Aorta (tissue), 5 donors: ENCODE results near the gene DNAH8. TPM values are rescaled to one million over a fixed set of nuclear protein-coding genes. Genes with fewer than 3 reads are reported as not detected.

Source experiments
- ATAC-seq: fragments of 200-7000 bp; cut with Tn5 transposase; one replicate; pipeline ENCODE4 v1.9.1; 2022; ENCODE audit warnings: moderate library complexity; ENCODE audit not compliant: low FRiP score
- DNase-seq, 2 donors: peaks; one replicate each; pipeline ENCODE4 v3.0.0-alpha.2; 2020
- H3K27ac ChIP-seq, 2 donors: one replicate each; pipeline ENCODE4 v1.5.1; 2013; ENCODE audit warnings: low read length in 2 of 2, mild to moderate bottlenecking in 2 of 2, moderate library complexity in 2 of 2, control low read depth in 1 of 2, inconsistent platforms in 1 of 2, low read depth in 1 of 2
- H3K27me3 ChIP-seq, 2 donors: one replicate each; pipeline ENCODE4 v1.6.1; 2013; ENCODE audit warnings: control low read depth in 1 of 2, low read length in 1 of 2, mild to moderate bottlenecking in 1 of 2, moderate library complexity in 1 of 2; ENCODE audit not compliant: insufficient read depth in 2 of 2, control insufficient read depth in 1 of 2
- H3K36me3 ChIP-seq, 2 donors: one replicate each; pipeline ENCODE4 v1.6.1; 2013; ENCODE audit warnings: control low read depth in 1 of 2, low read length in 1 of 2, mild to moderate bottlenecking in 1 of 2; ENCODE audit not compliant: insufficient read depth in 2 of 2, control insufficient read depth in 1 of 2
- H3K4me1 ChIP-seq, 2 donors: one replicate each; pipeline ENCODE4 v1.6.1; 2013; ENCODE audit warnings: low read length in 2 of 2, control low read depth in 1 of 2, mild to moderate bottlenecking in 1 of 2, moderate library complexity in 1 of 2; ENCODE audit not compliant: insufficient read depth in 2 of 2, control insufficient read depth in 1 of 2
- H3K4me3 ChIP-seq, 2 donors: one replicate each; pipeline ENCODE4 v1.5.1; 2013; ENCODE audit warnings: low read length in 2 of 2, control low read depth in 1 of 2, mild to moderate bottlenecking in 1 of 2
- H3K9me3 ChIP-seq: one replicate; pipeline ENCODE4 v1.6.1; 2013; ENCODE audit warnings: mild to moderate bottlenecking, low read length; ENCODE audit not compliant: control insufficient read depth
- WGBS, 2 donors: extraction: QIAGEN DNeasy Blood & Tissue Kit; methylation state at CpG; one replicate each; pipeline ENCODE4 v1.1.7; 2013; 5-methylcytosine and 5-hydroxymethylcytosine counted together
- intact Hi-C, 2 donors: fragments of 100-400 bp; cut with DNase I; formaldehyde crosslinking; loops; one replicate each; pipeline versions ENCODE4 v1.14.2 to v1.15.0; 2022
- polyA plus RNA-seq, 2 donors: library from polyadenylated mRNA; stranded (reverse); fragments of 200-250 nt; gene quantifications; one replicate each; pipeline ENCODE4 v1.2.3, GENCODE V29; 2013
- total RNA-seq, 2 donors: library from RNA; stranded (reverse); fragmentation: NEBNext Ultra II Directional; extraction: Animal tissue kit (Norgen Biotek cat#: 25700); gene quantifications; one replicate each; pipeline ENCODE4 v1.2.1, GENCODE V29; 2021
- donor health status: healthy with polysubstance abuse.
- donor health status: Bipolar disorder and iron deficiency.
- donor health status: DM: no; HTN: no; CAD: no.
- donor health status: DM: no; HTN: no; CAD: no.
- donor health status: DM: yes; HTN: yes; CAD: no.

DNAH8 gene
- total and polyA plus RNA-seq, 4 donors = under 0.01 to 0.03 (median 0.03) TPM; not detected in 1

GRCh38 chr6:38818691-38819090, 103.6 kb downstream of the DNAH8 start:
- Histone ChIP-seq H3K27me3 (no peaks in the 10 kb centered on the region), H3K4me3 (no peak overlapping the region), H3K4me1 (no peaks in the 10 kb centered on the region), H3K27ac (no peak overlapping the region), H3K36me3 (no peaks in the 10 kb centered on the region), H3K9me3 (no peaks in the 10 kb centered on the region)
- intact Hi-C loops = no loop called here
- 64 to 66% methylated on average over 3 of the region's 3 CpGs for WGBS, 2 donors
- DNase-seq = no peak
- ATAC-seq = no peak

GRCh38 chr6:38822963-38823362, 107.9 kb downstream of the DNAH8 start:
- intact Hi-C loops = no loop called here
- no peak overlapping the region for H3K27ac ChIP-seq
- no peaks in the 10 kb centered on the region for H3K36me3 ChIP-seq
- H3K4me3 ChIP-seq = no peak overlapping the region
- ATAC-seq = no peak
- H3K4me1 ChIP-seq = no peaks in the 10 kb centered on the region
- H3K9me3 ChIP-seq = no peaks in the 10 kb centered on the region
- 81 to 87% methylated on average over 6 of the region's 6 CpGs for WGBS, 2 donors
- no peaks in the 10 kb centered on the region for H3K27me3 ChIP-seq
- DNase-seq = no peak

GRCh38 chr6:38824243-38824894, 109.3 kb downstream of the DNAH8 start:
- no peaks in the 10 kb centered on the region for H3K9me3 ChIP-seq
- no peak overlapping the region for H3K27ac ChIP-seq
- H3K27me3 ChIP-seq = no peaks in the 10 kb centered on the region
- H3K36me3 ChIP-seq = no peaks in the 10 kb centered on the region
- intact Hi-C loops = no loop called here
- WGBS, 2 donors = 84 to 89% methylated on average over 5 of the region's 5 CpGs
- H3K4me3 ChIP-seq = no peak overlapping the region
- no peak for DNase-seq
- no peaks in the 10 kb centered on the region for H3K4me1 ChIP-seq
- ATAC-seq = no peak

GRCh38 chr6:38827024-38827423, 111.9 kb downstream of the DNAH8 start:
- DNase-seq (no peak), ATAC-seq (no peak)
- peaks cover 2% of the 10 kb centered on the region for H3K9me3 ChIP-seq
- H3K36me3 ChIP-seq = no peaks in the 10 kb centered on the region
- no peaks in the 10 kb centered on the region for H3K4me1 ChIP-seq
- intact Hi-C loops = no loop called here
- 35 to 74% methylated on average over 2 of the region's 2 CpGs for WGBS, 2 donors
- H3K4me3 ChIP-seq = no peak overlapping the region
- no peaks in the 10 kb centered on the region for H3K27me3 ChIP-seq
- no peak overlapping the region for H3K27ac ChIP-seq

GRCh38 chr6:38831865-38832264, 116.8 kb downstream of the DNAH8 start:
- no peaks in the 10 kb centered on the region for H3K27me3 ChIP-seq
- no peak for DNase-seq
- no peak for ATAC-seq

GRCh38 chr6:38833320-38833719, 118.2 kb downstream of the DNAH8 start:
- H3K27ac ChIP-seq = no peak overlapping the region
- H3K27me3 ChIP-seq = no peaks in the 10 kb centered on the region
- H3K4me1 ChIP-seq = no peaks in the 10 kb centered on the region
- intact Hi-C loops = no loop called here
- WGBS, 2 donors = 90 to 93% methylated on average over 1 of the region's 1 CpG
- H3K36me3 ChIP-seq = no peaks in the 10 kb centered on the region
- peaks cover 2% of the 10 kb centered on the region for H3K9me3 ChIP-seq
- no peak for DNase-seq
- no peak for ATAC-seq
- no peak overlapping the region for H3K4me3 ChIP-seq

More at GRCh38 chr6:38831865-38832264, 116.8 kb downstream of the DNAH8 start:
- intact Hi-C loops = no loop called here
- Histone ChIP-seq H3K36me3 (no peaks in the 10 kb centered on the region), H3K27ac (no peak overlapping the region), H3K4me3 (no peak overlapping the region), H3K9me3 (peaks cover 2% of the 10 kb centered on the region), H3K4me1 (no peaks in the 10 kb centered on the region)

GRCh38 chr6:38836585-38836984, 121.5 kb downstream of the DNAH8 start:
- no peak overlapping the region for H3K27ac ChIP-seq
- no peak overlapping the region for H3K4me3 ChIP-seq
- H3K4me1 ChIP-seq = no peaks in the 10 kb centered on the region
- H3K9me3 ChIP-seq = no peaks in the 10 kb centered on the region
- WGBS, 2 donors = 49 to 52% methylated on average over 1 of the region's 1 CpG
- no peak for DNase-seq
- no peak for ATAC-seq
- intact Hi-C loops = no loop called here
- no peaks in the 10 kb centered on the region for H3K27me3 ChIP-seq
- H3K36me3 ChIP-seq = no peaks in the 10 kb centered on the region

GRCh38 chr6:38837101-38837500, 122.0 kb downstream of the DNAH8 start:
- intact Hi-C loops = no loop called here
- DNase-seq (no peak), ATAC-seq (no peak)
- Histone ChIP-seq H3K9me3 (no peaks in the 10 kb centered on the region), H3K4me3 (no peak overlapping the region), H3K27me3 (no peaks in the 10 kb centered on the region), H3K4me1 (no peaks in the 10 kb centered on the region), H3K36me3 (no peaks in the 10 kb centered on the region), H3K27ac (no peak overlapping the region)
- WGBS, 2 donors = 62 to 69% methylated on average over 3 of the region's 3 CpGs

- Histone ChIP-seq H3K36me3 (no peaks in the 10 kb centered on the region), H3K9me3 (no peaks in the 10 kb centered on the region)
Observed at GRCh38 chr6:38843798-38844197, 128.7 kb downstream of the DNAH8 start.

More at GRCh38 chr6:38843798-38844197, 128.7 kb downstream of the DNAH8 start:
- Histone ChIP-seq H3K27ac (no peak overlapping the region), H3K4me1 (no peaks in the 10 kb centered on the region), H3K27me3 (no peaks in the 10 kb centered on the region), H3K4me3 (no peak overlapping the region)
- intact Hi-C loops = no loop called here
- WGBS, 2 donors = 78 to 81% methylated on average over 3 of the region's 3 CpGs
- ATAC-seq (no peak), DNase-seq (no peak)
